ENCODE data around the gene PIGU. TPM values are rescaled to one million over a fixed set of nuclear protein-coding genes. Genes with fewer than 3 reads are reported as not detected.

Gene PIGU
- total RNA-seq, 2 donors from 2014 or later, result 35.8 to 41.2 TPM

GRCh38 chr20:34629342-34629741 is 47.5 kb downstream of the PIGU start:
- Mint-ChIP-seq H3K27ac (no peak overlapping the region), H3K4me3 (no peak overlapping the region), H3K9me3 (no peaks in the 10 kb centered on the region), H3K4me1 (peaks cover 5% of the 10 kb centered on the region), H3K27me3 (ENCODE audit: insufficient read depth) (no peaks in the 10 kb centered on the region), H3K36me3 (ENCODE audit: low read depth) (peaks cover 39% of the 10 kb centered on the region)
- Histone ChIP-seq H3K4me3 (ENCODE audit: low read length) (no peak overlapping the region), H3K27ac (ENCODE audit: low read depth, low read length) (no peak overlapping the region), H3K4me1 (ENCODE audit: control insufficient read depth, insufficient read depth, low read length) (no peaks in the 10 kb centered on the region), H3K9ac (ENCODE audit: extremely low read depth, low read length, poor library complexity, severe bottlenecking) (no peak overlapping the region), H3K9me3 (ENCODE audit: control insufficient read depth, low read length) (no peaks in the 10 kb centered on the region), H3K36me3 (ENCODE audit: control insufficient read depth, insufficient read depth, low read length) (peaks cover 21% of the 10 kb centered on the region), H3K27me3 (ENCODE audit: control insufficient read depth, insufficient read depth, low read length, poor library complexity, severe bottlenecking) (no peaks in the 10 kb centered on the region)
- 92 to 100% methylated on average over 1 of the region's 1 CpG for WGBS, 2 experiments (ENCODE audit: insufficient coverage in 1 of 2, insufficient read length in 1 of 2)
- TF ChIP-seq, protein P1, sequence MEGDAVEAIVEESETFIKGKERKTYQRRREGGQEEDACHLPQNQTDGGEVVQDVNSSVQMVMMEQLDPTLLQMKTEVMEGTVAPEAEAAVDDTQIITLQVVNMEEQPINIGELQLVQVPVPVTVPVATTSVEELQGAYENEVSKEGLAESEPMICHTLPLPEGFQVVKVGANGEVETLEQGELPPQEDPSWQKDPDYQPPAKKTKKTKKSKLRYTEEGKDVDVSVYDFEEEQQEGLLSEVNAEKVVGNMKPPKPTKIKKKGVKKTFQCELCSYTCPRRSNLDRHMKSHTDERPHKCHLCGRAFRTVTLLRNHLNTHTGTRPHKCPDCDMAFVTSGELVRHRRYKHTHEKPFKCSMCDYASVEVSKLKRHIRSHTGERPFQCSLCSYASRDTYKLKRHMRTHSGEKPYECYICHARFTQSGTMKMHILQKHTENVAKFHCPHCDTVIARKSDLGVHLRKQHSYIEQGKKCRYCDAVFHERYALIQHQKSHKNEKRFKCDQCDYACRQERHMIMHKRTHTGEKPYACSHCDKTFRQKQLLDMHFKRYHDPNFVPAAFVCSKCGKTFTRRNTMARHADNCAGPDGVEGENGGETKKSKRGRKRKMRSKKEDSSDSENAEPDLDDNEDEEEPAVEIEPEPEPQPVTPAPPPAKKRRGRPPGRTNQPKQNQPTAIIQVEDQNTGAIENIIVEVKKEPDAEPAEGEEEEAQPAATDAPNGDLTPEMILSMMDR (conservative IDR thresholded peaks at IDR 0.05), result no peak
- DNase-seq, result peak; percentile 22

GRCh38 chr20:34628026-34628425 is 48.9 kb downstream of the PIGU start:
- 80 to 94% methylated on average over 1 to 2 of the region's 2 CpGs for WGBS, 2 experiments (ENCODE audit: insufficient coverage in 1 of 2, insufficient read length in 1 of 2)
- H3K27ac ChIP-seq (ENCODE audit: low read depth, low read length), result no peak overlapping the region

DNA sequence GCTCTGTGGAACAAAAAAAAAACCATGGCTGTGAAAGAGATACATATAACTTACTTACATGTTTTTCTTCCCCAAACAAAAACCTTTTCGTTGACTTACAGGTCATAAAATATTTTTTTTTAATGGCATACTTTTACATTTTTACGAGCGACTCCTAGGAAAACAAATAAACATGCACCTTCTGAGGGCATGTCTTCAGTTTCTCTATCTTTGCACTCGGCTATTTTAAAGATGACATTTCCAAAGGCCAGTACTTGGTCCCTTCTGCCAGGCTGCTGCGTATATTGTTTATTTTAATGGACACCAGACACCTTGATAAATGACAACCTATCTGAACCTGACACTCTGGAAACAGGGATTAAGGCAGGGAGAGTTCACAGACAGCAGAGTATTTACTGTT is 49.4 kb downstream of the PIGU start:
- 94 to 95% methylated on average over 5 of the region's 5 CpGs for WGBS, 2 experiments (ENCODE audit: insufficient coverage in 1 of 2, insufficient read length in 1 of 2)
- TF ChIP-seq, protein P1 (conservative IDR thresholded peaks at IDR 0.05), result no peak
- Histone ChIP-seq H3K9ac (ENCODE audit: extremely low read depth, low read length, poor library complexity, severe bottlenecking) (no peak overlapping the region), H3K27me3 (ENCODE audit: control insufficient read depth, insufficient read depth, low read length, poor library complexity, severe bottlenecking) (no peaks in the 10 kb centered on the region), H3K4me3 (ENCODE audit: low read length) (no peak overlapping the region), H3K4me1 (ENCODE audit: control insufficient read depth, insufficient read depth, low read length) (no peaks in the 10 kb centered on the region), H3K36me3 (ENCODE audit: control insufficient read depth, insufficient read depth, low read length) (peaks cover 10% of the 10 kb centered on the region), H3K27ac (ENCODE audit: low read depth, low read length) (no peak overlapping the region), H3K9me3 (ENCODE audit: control insufficient read depth, low read length) (no peaks in the 10 kb centered on the region)
- Mint-ChIP-seq H3K27me3 (ENCODE audit: insufficient read depth) (no peaks in the 10 kb centered on the region), H3K4me3 (no peak overlapping the region), H3K36me3 (ENCODE audit: low read depth) (peaks cover 32% of the 10 kb centered on the region), H3K9me3 (no peaks in the 10 kb centered on the region), H3K4me1 (peaks cover 5% of the 10 kb centered on the region), H3K27ac (no peak overlapping the region)
- no peak for DNase-seq

More at GRCh38 chr20:34628026-34628425, 48.9 kb downstream of the PIGU start:
- H3K9me3 Mint-ChIP-seq, result no peaks in the 10 kb centered on the region
- Histone ChIP-seq H3K36me3 (ENCODE audit: control insufficient read depth, insufficient read depth, low read length) (peaks cover 16% of the 10 kb centered on the region), H3K9me3 (ENCODE audit: control insufficient read depth, low read length) (no peaks in the 10 kb centered on the region), H3K4me3 (ENCODE audit: low read length) (no peak overlapping the region), H3K27me3 (ENCODE audit: control insufficient read depth, insufficient read depth, low read length, poor library complexity, severe bottlenecking) (no peaks in the 10 kb centered on the region), H3K4me1 (ENCODE audit: control insufficient read depth, insufficient read depth, low read length) (no peaks in the 10 kb centered on the region), H3K9ac (ENCODE audit: extremely low read depth, low read length, poor library complexity, severe bottlenecking) (no peak overlapping the region)
- H3K4me3 Mint-ChIP-seq, result no peak overlapping the region
- no peak for DNase-seq
- peaks cover 5% of the 10 kb centered on the region for H3K4me1 Mint-ChIP-seq
- no peaks in the 10 kb centered on the region for H3K27me3 Mint-ChIP-seq (ENCODE audit: insufficient read depth)
- peaks cover 34% of the 10 kb centered on the region for H3K36me3 Mint-ChIP-seq (ENCODE audit: low read depth)
- TF ChIP-seq, protein P1 (conservative IDR thresholded peaks at IDR 0.05), result no peak
- no peak overlapping the region for H3K27ac Mint-ChIP-seq

All from endodermal cell (in vitro differentiated cells).